Neural crest cell (in vitro differentiated cells): Measurements from ENCODE around the gene F10. TPM values are rescaled to one million over a fixed set of nuclear protein-coding genes. Genes with fewer than 3 reads are reported as not detected.
"Not testable (repeated sequence)": the region's sequence is repeated elsewhere in the genome, so short reads cannot be mapped to it uniquely, and the experiment has no call there.

ENCODE experiments used
- DNase-seq: peaks from one replicate; pipeline ENCODE4 v3.0.0; 2021; ENCODE audit warnings: low read depth, mixed read lengths, low spot score
- H3K27ac Mint-ChIP-seq: one replicate; pipeline ENCODE4 v1.8.0; 2021; ENCODE audit warnings: mild to moderate bottlenecking, mixed read lengths; ENCODE audit not compliant: unreplicated experiment
- H3K27me3 Mint-ChIP-seq: 2 replicates; pipeline ENCODE4 v1.8.0; 2021; ENCODE audit warnings: low read depth, mild to moderate bottlenecking, mixed read lengths
- H3K36me3 Mint-ChIP-seq: 2 replicates; pipeline ENCODE4 v1.8.0; 2021; ENCODE audit warnings: low read depth, mild to moderate bottlenecking, mixed read lengths
- H3K4me1 Mint-ChIP-seq: 2 replicates; pipeline ENCODE4 v1.8.0; 2021; ENCODE audit warnings: mixed read lengths
- H3K4me3 Mint-ChIP-seq: one replicate; pipeline ENCODE4 v1.8.0; 2021; ENCODE audit warnings: mild to moderate bottlenecking, mixed read lengths
- H3K9me3 Mint-ChIP-seq: 2 replicates; pipeline ENCODE4 v1.8.0; 2021; ENCODE audit warnings: mixed read lengths
- CTCF ChIP-seq: fragments of 200-600 bp; sonication (generic); conservative IDR thresholded peaks from 2 replicates; pipeline ENCODE4 v1.5.0; 2021; ENCODE audit warnings: antibody characterized with exemption, mild to moderate bottlenecking
- total RNA-seq: library from RNA; stranded (reverse); gene quantifications from 2 replicates; pipeline ENCODE4 v1.2.1, GENCODE V29; 2021

F10 gene
- total RNA-seq, 1 donor from 2014 or later = 0.89 TPM

- H3K27ac Mint-ChIP-seq = no peak overlapping the region
- no peak overlapping the region for H3K4me3 Mint-ChIP-seq
- peaks cover 4% of the 10 kb centered on the region for H3K4me1 Mint-ChIP-seq
- H3K27me3 Mint-ChIP-seq = peaks cover 25% of the 10 kb centered on the region
- TF ChIP-seq CTCF = no peak
- no peak for DNase-seq
- no peaks in the 10 kb centered on the region for H3K9me3 Mint-ChIP-seq
- H3K36me3 Mint-ChIP-seq = no peaks in the 10 kb centered on the region
These were observed 15.8 kb upstream of the F10 start for GRCh38 chr13:113106711-113107351.

- H3K27ac Mint-ChIP-seq, H3K36me3 Mint-ChIP-seq, H3K9me3 Mint-ChIP-seq, H3K4me1 Mint-ChIP-seq, H3K4me3 Mint-ChIP-seq, DNase-seq: not testable (repeated sequence)
- peaks cover 20% of the 10 kb centered on the region for H3K27me3 Mint-ChIP-seq
These were observed 14.1 kb upstream of the F10 start for GRCh38 chr13:113108521-113108920.

- H3K9me3 Mint-ChIP-seq = no peaks in the 10 kb centered on the region
- H3K4me1 Mint-ChIP-seq = no peaks in the 10 kb centered on the region
- no peak overlapping the region for H3K27ac Mint-ChIP-seq
- H3K36me3 Mint-ChIP-seq = no peaks in the 10 kb centered on the region
- peak overlapping the region; percentile 69 for H3K4me3 Mint-ChIP-seq
- no peak for TF ChIP-seq CTCF
- DNase-seq = no peak
- H3K27me3 Mint-ChIP-seq = peaks cover 18% of the 10 kb centered on the region
These were observed 13.2 kb upstream of the F10 start for GRCh38 chr13:113109151-113110047.

GRCh38 chr13:113110048-113110851 is 12.3 kb upstream of the F10 start:
- Mint-ChIP-seq H3K9me3 (no peaks in the 10 kb centered on the region), H3K27ac (no peak overlapping the region), H3K27me3 (peaks cover 21% of the 10 kb centered on the region), H3K4me3 (peak overlapping the region; percentile 44), H3K4me1 (no peaks in the 10 kb centered on the region), H3K36me3 (no peaks in the 10 kb centered on the region)
- no peak for DNase-seq
- TF ChIP-seq CTCF = no peak

GRCh38 chr13:113110852-113111315 is 11.7 kb upstream of the F10 start:
- Mint-ChIP-seq H3K4me1 (no peaks in the 10 kb centered on the region), H3K9me3 (no peaks in the 10 kb centered on the region), H3K36me3 (no peaks in the 10 kb centered on the region), H3K27me3 (peaks cover 21% of the 10 kb centered on the region), H3K4me3 (no peak overlapping the region), H3K27ac (no peak overlapping the region)
- no peak for DNase-seq
- no peak for TF ChIP-seq CTCF

GRCh38 chr13:113111821-113112220 is 10.8 kb upstream of the F10 start:
- H3K4me3 Mint-ChIP-seq, DNase-seq, H3K9me3 Mint-ChIP-seq, H3K27ac Mint-ChIP-seq, H3K4me1 Mint-ChIP-seq, H3K36me3 Mint-ChIP-seq: not testable (repeated sequence)
- peaks cover 21% of the 10 kb centered on the region for H3K27me3 Mint-ChIP-seq

GRCh38 chr13:113112475-113112874 is 10.1 kb upstream of the F10 start:
- not testable (repeated sequence) for H3K4me1 Mint-ChIP-seq, H3K9me3 Mint-ChIP-seq, DNase-seq, H3K4me3 Mint-ChIP-seq, H3K27ac Mint-ChIP-seq, H3K36me3 Mint-ChIP-seq
- H3K27me3 Mint-ChIP-seq = peaks cover 18% of the 10 kb centered on the region
